ENCODE data around the gene OR6X1. TPM values are rescaled to one million over a fixed set of nuclear protein-coding genes. Genes with fewer than 3 reads are reported as not detected.

The OR6X1 gene
- total RNA-seq, 2 donors from 2014 or later: not detected

GRCh38 chr11:123742724-123743120, 11.6 kb downstream of the OR6X1 start:
- Mint-ChIP-seq H3K27me3 (ENCODE audit: insufficient read depth) (no peaks in the 10 kb centered on the region), H3K36me3 (ENCODE audit: low read depth) (peaks cover under 1% of the 10 kb centered on the region), H3K9me3 (peaks cover 17% of the 10 kb centered on the region), H3K27ac (peak overlapping the region; percentile 64), H3K4me1 (peaks cover 40% of the 10 kb centered on the region), H3K4me3 (peak overlapping the region; percentile 95)
- Histone ChIP-seq H3K27ac (ENCODE audit: low read depth, low read length) (no peak overlapping the region), H3K36me3 (ENCODE audit: control insufficient read depth, insufficient read depth, low read length) (peaks cover 24% of the 10 kb centered on the region), H3K27me3 (ENCODE audit: control insufficient read depth, insufficient read depth, low read length, poor library complexity, severe bottlenecking) (no peaks in the 10 kb centered on the region), H3K4me3 (ENCODE audit: low read length) (peak overlapping the region; percentile 92), H3K4me1 (ENCODE audit: control insufficient read depth, insufficient read depth, low read length) (peaks cover 5% of the 10 kb centered on the region), H3K9me3 (ENCODE audit: control insufficient read depth, low read length) (peaks cover 29% of the 10 kb centered on the region), H3K9ac (ENCODE audit: extremely low read depth, low read length, poor library complexity, severe bottlenecking) (no peak overlapping the region)
- no peak for DNase-seq
- 0% methylated on average over 1 to 2 of the region's 3 CpGs for WGBS, 2 experiments (ENCODE audit: insufficient coverage in 1 of 2, insufficient read length in 1 of 2)
- TF ChIP-seq, protein P1, sequence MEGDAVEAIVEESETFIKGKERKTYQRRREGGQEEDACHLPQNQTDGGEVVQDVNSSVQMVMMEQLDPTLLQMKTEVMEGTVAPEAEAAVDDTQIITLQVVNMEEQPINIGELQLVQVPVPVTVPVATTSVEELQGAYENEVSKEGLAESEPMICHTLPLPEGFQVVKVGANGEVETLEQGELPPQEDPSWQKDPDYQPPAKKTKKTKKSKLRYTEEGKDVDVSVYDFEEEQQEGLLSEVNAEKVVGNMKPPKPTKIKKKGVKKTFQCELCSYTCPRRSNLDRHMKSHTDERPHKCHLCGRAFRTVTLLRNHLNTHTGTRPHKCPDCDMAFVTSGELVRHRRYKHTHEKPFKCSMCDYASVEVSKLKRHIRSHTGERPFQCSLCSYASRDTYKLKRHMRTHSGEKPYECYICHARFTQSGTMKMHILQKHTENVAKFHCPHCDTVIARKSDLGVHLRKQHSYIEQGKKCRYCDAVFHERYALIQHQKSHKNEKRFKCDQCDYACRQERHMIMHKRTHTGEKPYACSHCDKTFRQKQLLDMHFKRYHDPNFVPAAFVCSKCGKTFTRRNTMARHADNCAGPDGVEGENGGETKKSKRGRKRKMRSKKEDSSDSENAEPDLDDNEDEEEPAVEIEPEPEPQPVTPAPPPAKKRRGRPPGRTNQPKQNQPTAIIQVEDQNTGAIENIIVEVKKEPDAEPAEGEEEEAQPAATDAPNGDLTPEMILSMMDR (conservative IDR thresholded peaks at IDR 0.05): no peak

GRCh38 chr11:123742031-123742723, 12.1 kb downstream of the OR6X1 start:
- Mint-ChIP-seq H3K27ac (peak overlapping the region; percentile 64), H3K9me3 (peaks cover 22% of the 10 kb centered on the region), H3K4me1 (peaks cover 40% of the 10 kb centered on the region), H3K4me3 (peak overlapping the region; percentile 95), H3K27me3 (ENCODE audit: insufficient read depth) (no peaks in the 10 kb centered on the region), H3K36me3 (ENCODE audit: low read depth) (no peaks in the 10 kb centered on the region)
- Histone ChIP-seq H3K9me3 (ENCODE audit: control insufficient read depth, low read length) (peaks cover 30% of the 10 kb centered on the region), H3K27ac (ENCODE audit: low read depth, low read length) (no peak overlapping the region), H3K36me3 (ENCODE audit: control insufficient read depth, insufficient read depth, low read length) (peaks cover 29% of the 10 kb centered on the region), H3K4me1 (ENCODE audit: control insufficient read depth, insufficient read depth, low read length) (peaks cover 5% of the 10 kb centered on the region), H3K4me3 (ENCODE audit: low read length) (peak overlapping the region; percentile 92), H3K27me3 (ENCODE audit: control insufficient read depth, insufficient read depth, low read length, poor library complexity, severe bottlenecking) (no peaks in the 10 kb centered on the region), H3K9ac (ENCODE audit: extremely low read depth, low read length, poor library complexity, severe bottlenecking) (peak overlapping the region; percentile 72)
- TF ChIP-seq, protein P1 (conservative IDR thresholded peaks at IDR 0.05): no peak
- DNase-seq: peak; percentile 80
- 3 to 6% methylated on average over 12 of the region's 12 CpGs for WGBS, 2 experiments (ENCODE audit: insufficient coverage in 1 of 2, insufficient read length in 1 of 2)

DNA sequence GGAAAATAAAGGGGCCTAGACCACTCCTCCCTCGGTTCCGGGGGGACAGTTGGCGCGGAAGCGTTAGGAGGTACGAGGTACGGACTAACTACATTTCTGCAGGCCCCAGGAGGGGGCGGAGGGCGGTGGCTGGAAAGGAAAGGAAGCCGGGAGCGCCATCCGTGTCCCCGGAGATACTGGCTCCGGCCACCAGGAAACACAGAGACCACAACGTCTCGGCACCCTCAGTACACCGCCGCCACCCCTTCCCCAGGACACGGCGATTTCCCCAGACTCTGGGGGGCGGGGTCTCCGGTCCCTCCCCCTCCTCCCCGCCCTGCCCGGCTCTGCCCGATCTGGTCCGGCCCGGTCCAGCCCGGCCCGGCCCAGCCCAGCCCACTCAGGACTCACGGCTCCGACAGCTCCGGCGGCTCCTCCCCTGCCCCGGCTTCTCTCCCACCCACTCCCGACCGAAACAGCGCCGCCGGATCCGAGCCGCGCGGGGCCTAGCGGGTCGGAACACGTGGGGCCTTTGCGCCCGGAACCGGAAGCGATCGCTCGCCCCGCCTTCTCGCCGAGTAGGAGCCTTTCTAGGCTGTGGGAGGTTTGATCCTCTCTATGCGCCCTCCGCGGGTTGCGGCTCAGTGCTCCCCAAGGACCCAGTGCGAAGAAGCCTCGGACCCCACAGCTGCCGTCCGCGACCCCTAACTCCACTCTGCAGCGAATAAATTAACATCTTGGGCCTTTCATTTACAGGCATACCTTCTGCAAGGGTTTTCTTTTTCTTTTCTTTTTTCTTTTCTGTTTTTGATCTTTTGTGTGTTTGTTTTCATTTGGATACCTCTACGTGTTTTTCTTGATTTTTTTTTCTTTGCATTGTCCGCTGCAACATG, 12.9 kb downstream of the OR6X1 start, which contains the start of gene ZNF202:
ZNF202 (minus strand) TSS at position 502 of the 872 bp plus-strand sequence. CDS start 10,772 bp downstream, outside the sequence.
- peaks cover 27% of the 10 kb centered on the region for H3K9me3 Mint-ChIP-seq
- peak; percentile 95 for DNase-seq
- TF ChIP-seq, protein P1 (conservative IDR thresholded peaks at IDR 0.05): peak; percentile 68
- peak within 1 kb of the TSS; percentile 72 for H3K9ac ChIP-seq (ENCODE audit: extremely low read depth, low read length, poor library complexity, severe bottlenecking)
- peak within 1 kb of the TSS; percentile 64 for H3K27ac Mint-ChIP-seq
- H3K36me3 Mint-ChIP-seq (ENCODE audit: low read depth): no peaks in the 10 kb centered on the region
- H3K27me3 ChIP-seq (ENCODE audit: control insufficient read depth, insufficient read depth, low read length, poor library complexity, severe bottlenecking): no peaks in the 10 kb centered on the region
- H3K4me1 Mint-ChIP-seq: peaks cover 38% of the 10 kb centered on the region
- peaks cover 36% of the 10 kb centered on the region for H3K9me3 ChIP-seq (ENCODE audit: control insufficient read depth, low read length)
- no peaks in the 10 kb centered on the region for H3K27me3 Mint-ChIP-seq (ENCODE audit: insufficient read depth)
- WGBS, 2 experiments (ENCODE audit: insufficient coverage in 1 of 2, insufficient read length in 1 of 2): 0 to 2% methylated on average over 12 to 67 of the region's 67 CpGs
- H3K27ac ChIP-seq (ENCODE audit: low read depth, low read length): peak within 1 kb of the TSS; percentile 67
- peak within 1 kb of the TSS; percentile 92 for H3K4me3 ChIP-seq (ENCODE audit: low read length)
- peaks cover 5% of the 10 kb centered on the region for H3K4me1 ChIP-seq (ENCODE audit: control insufficient read depth, insufficient read depth, low read length)
- H3K36me3 ChIP-seq (ENCODE audit: control insufficient read depth, insufficient read depth, low read length): peaks cover 37% of the 10 kb centered on the region
- H3K4me3 Mint-ChIP-seq: peak within 1 kb of the TSS; percentile 95

Data from endodermal cell (in vitro differentiated cells).